Right renal pelvis (tissue), 4 donors: ENCODE measurements around the gene RBM20. TPM values are rescaled to one million over a fixed set of nuclear protein-coding genes. Genes with fewer than 3 reads are reported as not detected.

Experiments used
- DNase-seq, 4 donors: peaks; one replicate each; pipeline ENCODE4 v3.0.0-alpha.2; 2013; ENCODE audit warnings: low read depth in 4 of 4, low spot score in 3 of 4, missing footprints in 1 of 4
- polyA plus RNA-seq, 4 donors: library from polyadenylated mRNA; unstranded; fragments of 120-200 nt; gene quantifications; one replicate each; pipeline ENCODE4 v1.2.1, GENCODE V29; 2013; ENCODE audit not compliant: insufficient read length in 4 of 4

RBM20 gene
- polyA plus RNA-seq, 4 donors, result 2.9 to 6.3 (median 4.9) TPM

- DNase-seq, result no peak
Observed at GRCh38 chr10:110883924-110884323, 239.8 kb downstream of the RBM20 start.

- DNase-seq, result no peak
Observed at GRCh38 chr10:110885932-110886674, 242.0 kb downstream of the RBM20 start.

- DNase-seq, result no peak
Observed at GRCh38 chr10:110887560-110887959, 243.4 kb downstream of the RBM20 start.

Other genes with a start within 250 kb of the RBM20 start
- gene DUSP5, start 146.4 kb upstream of the RBM20 start, polyA plus RNA-seq, result 10 to 100 TPM; 11.8 to 13.3 (median 12.9) TPM
- gene SMC3, start 76.6 kb upstream of the RBM20 start, polyA plus RNA-seq, result 100 to 1,000 TPM in 1 of 4 donors, 10 to 100 TPM in 3; 81.5 to 104 (median 98.7) TPM
- 100 to 1,000 TPM; 208 to 290 (median 237) TPM for gene PDCD4, start 227.6 kb downstream of the RBM20 start, polyA plus RNA-seq